Raji (cell line): Measurements from ENCODE around the gene DEDD.

Experiments used
- POLR2A ChIP-seq: IDR thresholded peaks from 2 replicates; pipeline ENCODE4 v1.6.1; 2011; ENCODE audit warnings: low read depth, low read length, control low read depth; ENCODE audit not compliant: insufficient read depth

Gene DEDD

GRCh38 chr1:161166669-161167548 lies 34.4 kb upstream of the DEDD start:
- no peak for TF ChIP-seq POLR2A

DNA sequence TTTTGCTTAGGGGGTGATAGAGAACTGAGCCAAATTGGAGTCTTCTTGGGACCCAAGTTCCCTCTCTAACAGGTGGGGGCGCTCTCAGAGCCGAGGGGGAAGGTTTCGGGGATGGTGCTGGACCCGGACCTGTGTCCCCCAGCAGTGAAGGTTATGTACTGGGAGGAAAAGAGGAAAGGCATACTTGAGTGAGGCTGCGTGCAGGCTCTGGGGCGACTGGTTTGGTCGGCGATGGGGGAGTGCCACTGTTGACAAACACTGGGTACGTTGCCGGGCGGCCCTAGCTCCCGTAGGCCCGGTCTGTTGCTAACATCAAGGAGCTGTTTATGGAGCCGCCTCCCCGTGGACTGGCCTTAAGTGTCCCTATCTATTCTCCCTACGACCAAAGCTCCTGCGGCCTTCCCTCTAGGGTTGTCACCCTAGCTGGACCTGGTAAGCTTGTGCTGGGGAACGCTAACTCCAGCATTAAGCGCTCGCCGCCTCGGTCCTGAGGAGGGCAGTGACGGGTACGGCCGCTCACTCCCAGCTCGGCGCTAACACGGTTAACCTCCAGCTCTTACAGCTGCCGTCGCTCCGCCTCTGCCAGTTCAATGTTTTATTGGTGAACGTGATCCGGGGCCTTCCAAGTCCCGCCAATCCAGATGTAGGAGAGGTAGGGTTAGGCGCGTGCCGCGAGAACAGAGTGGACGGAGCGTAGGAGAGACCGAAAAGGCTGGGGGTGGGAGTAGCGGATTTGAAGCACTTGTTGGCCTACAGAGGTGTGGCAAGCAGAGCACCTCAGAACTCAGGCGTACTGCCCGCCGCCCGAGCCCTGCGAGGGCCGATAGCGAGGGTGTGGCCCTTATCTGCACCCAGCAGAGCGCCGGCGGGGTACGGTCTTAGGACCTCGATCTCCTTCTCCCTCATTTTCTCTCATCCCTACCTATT lies 33.5 kb upstream of the DEDD start, which contains the start of gene PPOX:
Gene PPOX, plus strand, starts transcription at position 685 of the 927 bp plus-strand sequence. CDS start 422 bp downstream, outside the sequence.
- TF ChIP-seq POLR2A = peak; percentile 81

- TF ChIP-seq POLR2A = no peak
These were observed 32.6 kb upstream of the DEDD start for GRCh38 chr1:161164901-161165610.

- TF ChIP-seq POLR2A = no peak
These were observed 31.3 kb upstream of the DEDD start for GRCh38 chr1:161163793-161164192.

DNA sequence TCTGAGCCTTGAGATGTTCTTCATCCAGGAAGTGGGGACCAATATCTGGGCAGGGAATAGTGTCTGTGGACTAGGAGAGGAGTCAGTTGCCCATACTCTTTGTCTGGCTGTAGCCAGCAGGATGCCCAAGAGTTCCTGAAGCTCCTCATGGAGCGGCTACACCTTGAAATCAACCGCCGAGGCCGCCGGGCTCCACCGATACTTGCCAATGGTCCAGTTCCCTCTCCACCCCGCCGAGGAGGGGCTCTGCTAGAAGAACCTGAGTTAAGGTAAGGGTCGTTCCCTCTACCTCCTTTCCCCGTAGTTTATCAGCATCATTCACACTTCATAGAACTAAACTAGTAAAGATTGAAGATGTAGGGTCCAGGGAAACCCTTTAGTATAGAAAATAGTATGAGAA lies 30.3 kb upstream of the DEDD start:
- no peak for TF ChIP-seq POLR2A

GRCh38 chr1:161162052-161162451 lies 29.6 kb upstream of the DEDD start:
- TF ChIP-seq POLR2A = no peak

DNA sequence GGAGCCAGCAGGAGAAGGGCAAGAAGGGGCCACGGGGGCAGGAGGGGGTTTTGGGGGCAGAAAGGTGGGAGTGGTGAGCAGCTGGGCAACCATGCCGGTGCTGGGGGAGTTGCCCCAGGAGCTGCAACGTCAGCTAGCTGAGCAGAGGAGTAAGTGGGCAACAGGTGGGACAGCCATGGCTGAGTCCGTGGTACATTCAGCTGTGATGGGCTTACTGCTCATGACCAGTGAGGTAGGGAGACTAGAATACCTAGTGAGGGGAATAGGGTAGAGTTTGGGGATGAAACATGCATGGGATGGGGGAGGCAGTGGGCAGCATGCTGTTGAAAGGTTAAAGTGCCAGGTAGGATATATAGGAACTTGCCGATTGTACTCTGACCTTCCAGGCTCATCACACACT lies 29.2 kb upstream of the DEDD start:
- TF ChIP-seq POLR2A = no peak

DNA sequence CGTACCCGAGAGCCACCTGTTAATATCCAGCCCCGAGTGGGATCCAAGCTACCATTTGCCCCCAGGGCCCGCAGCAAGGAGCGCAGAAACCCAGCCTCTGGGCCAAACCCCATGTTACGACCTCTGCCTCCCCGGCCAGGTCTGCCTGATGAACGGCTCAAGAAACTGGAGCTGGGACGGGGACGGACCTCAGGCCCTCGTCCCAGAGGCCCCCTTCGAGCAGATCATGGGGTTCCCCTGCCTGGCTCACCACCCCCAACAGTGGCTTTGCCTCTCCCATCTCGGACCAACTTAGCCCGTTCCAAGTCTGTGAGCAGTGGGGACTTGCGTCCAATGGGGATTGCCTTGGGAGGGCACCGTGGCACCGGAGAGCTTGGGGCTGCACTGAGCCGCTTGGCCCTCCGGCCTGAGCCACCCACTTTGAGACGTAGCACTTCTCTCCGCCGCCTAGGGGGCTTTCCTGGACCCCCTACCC lies 28.2 kb upstream of the DEDD start:
- TF ChIP-seq POLR2A = no peak

GRCh38 chr1:161159913-161160243 lies 27.4 kb upstream of the DEDD start:
- TF ChIP-seq POLR2A = no peak

DNA sequence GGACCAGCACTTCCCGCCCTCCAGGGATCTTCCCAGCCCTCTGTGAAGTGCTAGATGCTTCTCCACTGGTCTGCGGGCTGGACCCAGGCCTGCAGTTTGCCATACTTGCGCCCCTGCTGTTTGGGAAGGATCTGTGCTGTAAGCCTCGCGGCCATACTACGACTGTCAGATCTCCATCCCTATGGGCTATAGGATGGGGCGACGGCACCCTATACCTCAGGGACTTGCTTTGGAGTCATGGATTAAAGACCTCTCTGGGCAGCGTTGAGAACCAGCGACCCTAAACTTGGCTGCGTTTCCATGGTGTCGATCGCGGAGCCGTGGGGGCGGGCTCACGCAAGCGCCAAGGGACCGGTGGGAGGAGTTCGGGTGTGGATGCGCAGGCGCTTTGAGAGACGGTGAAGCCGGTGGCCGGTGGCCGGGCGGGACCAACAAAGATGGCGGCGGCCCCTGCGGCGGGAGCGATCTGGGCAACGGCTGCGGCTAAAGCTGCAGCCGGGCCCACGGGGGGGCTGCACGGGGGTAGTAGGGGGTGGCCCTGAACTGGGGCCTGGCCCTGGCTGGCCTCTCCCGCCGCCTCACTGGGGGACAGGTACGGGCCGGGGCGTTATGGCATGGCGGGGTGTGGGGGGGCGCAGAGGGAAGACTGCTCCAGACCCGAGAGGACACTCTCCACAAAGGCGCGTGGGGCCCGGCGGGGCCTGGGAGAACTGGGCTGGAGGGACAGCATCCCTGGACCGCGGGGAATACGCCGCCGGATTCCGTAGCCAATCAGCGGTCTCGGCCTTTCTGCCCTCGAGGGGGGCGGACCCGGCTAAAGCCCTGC lies 26.8 kb upstream of the DEDD start, which contains the start of gene USP21:
Gene USP21, plus strand, starts transcription at position 414 of the 826 bp plus-strand sequence. CDS start 1,141 bp downstream, outside the sequence.
- TF ChIP-seq POLR2A = peak; percentile 69

GRCh38 chr1:161158316-161159010 lies 26.0 kb upstream of the DEDD start:
- TF ChIP-seq POLR2A = no peak

GRCh38 chr1:161157867-161158266 lies 25.4 kb upstream of the DEDD start:
- no peak for TF ChIP-seq POLR2A

- TF ChIP-seq POLR2A = peak; percentile 87
These were observed 21.3 kb upstream of the DEDD start, which contains the start of gene UFC1 for GRCh38 chr1:161153682-161154337. Gene UFC1, plus strand, starts transcription at chr1:161153978. Its CDS starts 20 bp downstream, at chr1:161153998.

- no peak for TF ChIP-seq POLR2A
These were observed 20.7 kb upstream of the DEDD start for GRCh38 chr1:161153176-161153575.
